Neural progenitor cell (in vitro differentiated cells): ENCODE results near the gene DNMT3A. TPM values are rescaled to one million over a fixed set of nuclear protein-coding genes. Genes with fewer than 3 reads are reported as not detected.

Experiments used
- DNase-seq: peaks from one replicate; pipeline ENCODE4 v3.0.0-alpha.2; 2016; ENCODE audit warnings: low spot score
- H2AFZ ChIP-seq: fragments of 200-600 bp; sonication (generic); replicated peaks from 2 replicates; pipeline ENCODE4 v1.6.1; 2016; ENCODE audit warnings: antibody characterized with exemption
- H3F3A ChIP-seq: fragments of 200-600 bp; sonication (generic); 2 replicates; pipeline ENCODE4 v1.6.1; 2016; ENCODE audit warnings: antibody characterized with exemption, low read depth
- H3K27ac ChIP-seq: fragments of 200-600 bp; sonication (generic); 2 replicates; pipeline ENCODE4 v1.5.1; 2016; ENCODE audit warnings: mild to moderate bottlenecking
- H3K27me3 ChIP-seq: fragments of 200-600 bp; sonication (generic); 2 replicates; pipeline ENCODE4 v1.6.1; 2016; ENCODE audit warnings: mild to moderate bottlenecking, moderate library complexity
- H3K36me3 ChIP-seq: fragments of 200-600 bp; sonication (generic); 2 replicates; pipeline ENCODE4 v1.5.1; 2016
- H3K4me1 ChIP-seq: fragments of 200-600 bp; sonication (generic); 2 replicates; pipeline ENCODE4 v1.6.1; 2016; ENCODE audit warnings: mixed run types
- H3K4me2 ChIP-seq: fragments of 200-600 bp; sonication (generic); 2 replicates; pipeline ENCODE4 v1.6.1; 2016
- H3K4me3 ChIP-seq: fragments of 200-600 bp; sonication (generic); 2 replicates; pipeline ENCODE4 v1.5.1; 2016
- H3K79me2 ChIP-seq: fragments of 200-600 bp; sonication (generic); 2 replicates; pipeline ENCODE4 v1.6.1; 2016; ENCODE audit warnings: low read depth
- H3K9ac ChIP-seq: fragments of 200-600 bp; sonication (generic); 2 replicates; pipeline ENCODE4 v1.6.1; 2016
- H3K9me3 ChIP-seq: fragments of 200-600 bp; sonication (generic); 2 replicates; pipeline ENCODE4 v1.5.1; 2016; ENCODE audit warnings: low read depth
- H4K20me1 ChIP-seq: fragments of 200-600 bp; sonication (generic); 2 replicates; pipeline ENCODE4 v1.6.1; 2016; ENCODE audit warnings: low read depth
- H3K27ac Mint-ChIP-seq: 3 replicates; pipeline ENCODE4 v1.8.0; 2021; ENCODE audit warnings: mixed read lengths
- H3K27me3 Mint-ChIP-seq: 2 replicates; pipeline ENCODE4 v1.8.0; 2022; ENCODE audit warnings: low read depth, mild to moderate bottlenecking, inconsistent platforms, moderate library complexity, mixed read lengths; ENCODE audit not compliant: insufficient read depth
- H3K36me3 Mint-ChIP-seq: 3 replicates; pipeline ENCODE4 v1.8.0; 2021; ENCODE audit warnings: mixed read lengths
- H3K4me1 Mint-ChIP-seq: 3 replicates; pipeline ENCODE4 v1.8.0; 2021; ENCODE audit warnings: mixed read lengths
- H3K4me3 Mint-ChIP-seq: 3 replicates; pipeline ENCODE4 v1.8.0; 2021; ENCODE audit warnings: mild to moderate bottlenecking, moderate library complexity, mixed read lengths
- H3K9me3 Mint-ChIP-seq: 3 replicates; pipeline ENCODE4 v1.8.0; 2020; ENCODE audit warnings: mixed read lengths
- CTCF ChIP-seq: fragments of 200-600 bp; sonication (generic); IDR thresholded peaks from 2 replicates; pipeline ENCODE4 v1.5.1; 2017; ENCODE audit warnings: antibody characterized with exemption, mild to moderate bottlenecking
- EZH2 ChIP-seq: fragments of 200-600 bp; sonication (generic); IDR thresholded peaks from 2 replicates; pipeline ENCODE4 v1.6.1; 2017; ENCODE audit warnings: antibody characterized with exemption, mild to moderate bottlenecking, moderate library complexity
- EZH2phosphoT487 ChIP-seq: fragments of 200-600 bp; sonication (generic); IDR thresholded peaks from 2 replicates; pipeline ENCODE4 v1.6.1; 2017; ENCODE audit warnings: antibody characterized with exemption
- total RNA-seq: library from RNA; depleted of rRNA; stranded (reverse); fragments of >200 nt; gene quantifications from 2 replicates; pipeline ENCODE4 v1.2.3, GENCODE V29; 2015; ENCODE audit warnings: low replicate concordance

Gene DNMT3A
- total RNA-seq, 1 donor from 2014 or later, result 46.5 TPM

DNA sequence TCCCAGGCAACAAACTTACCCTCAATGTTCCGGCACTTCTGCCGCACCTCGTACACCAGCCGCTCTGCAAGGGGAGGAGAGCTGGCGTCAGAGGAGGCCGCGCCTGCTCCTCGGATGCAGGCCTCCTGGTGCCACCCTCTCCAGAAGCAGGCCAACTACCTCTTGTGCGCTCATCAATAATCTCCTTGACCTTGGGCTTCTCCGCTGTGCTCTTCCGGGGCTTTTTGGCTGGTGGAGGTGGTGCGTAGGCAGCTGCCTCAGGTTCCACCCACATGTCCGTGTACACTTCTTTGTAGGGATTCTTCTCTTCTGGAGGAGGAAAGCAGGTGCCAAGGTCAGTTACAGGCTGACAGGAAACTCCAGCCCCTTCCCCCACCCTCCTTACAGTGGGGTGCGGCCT is 95.7 kb downstream of the DNMT3A start:
- DNase-seq, result no peak
- Histone ChIP-seq H3K79me2 (peaks cover 38% of the 10 kb centered on the region), H3K27me3 (no peaks in the 10 kb centered on the region), H2AFZ (no peak overlapping the region), H3K4me1 (peaks cover 18% of the 10 kb centered on the region), H3K4me3 (no peak overlapping the region), H3K36me3 (no peaks in the 10 kb centered on the region), H3K27ac (no peak overlapping the region), H3F3A (no peaks in the 10 kb centered on the region), H3K9ac (no peak overlapping the region), H3K9me3 (no peaks in the 10 kb centered on the region), H4K20me1 (peaks cover 39% of the 10 kb centered on the region), H3K4me2 (no peak overlapping the region)
- peaks cover 22% of the 10 kb centered on the region for H3K4me1 Mint-ChIP-seq
- H3K36me3 Mint-ChIP-seq, result peaks cover 40% of the 10 kb centered on the region
- H3K9me3 Mint-ChIP-seq, result no peaks in the 10 kb centered on the region
- no peak overlapping the region for H3K4me3 Mint-ChIP-seq
- H3K27me3 Mint-ChIP-seq, result peaks cover 3% of the 10 kb centered on the region
- no peak overlapping the region for H3K27ac Mint-ChIP-seq
- TF ChIP-seq CTCF (no peak), EZH2 (no peak), EZH2phosphoT487 (no peak)

DNA sequence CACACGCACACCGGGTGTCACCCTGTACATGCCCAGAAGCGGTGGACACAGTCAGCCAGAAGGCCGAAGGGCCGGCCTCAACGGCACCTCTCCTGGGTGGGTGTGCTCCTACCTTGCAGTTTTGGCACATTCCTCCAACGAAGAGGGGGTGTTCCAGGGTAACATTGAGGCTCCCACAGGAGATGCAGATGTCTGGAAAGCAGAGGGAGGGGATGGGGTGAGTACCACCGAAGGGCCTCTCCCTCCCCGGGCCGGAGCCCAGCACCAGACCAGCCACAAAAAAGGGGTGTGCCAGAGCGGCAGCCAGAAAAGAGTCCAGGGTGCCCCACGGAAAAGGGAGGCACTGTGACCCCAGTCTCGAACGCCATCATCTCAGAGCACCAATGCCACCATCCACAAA is 96.6 kb downstream of the DNMT3A start:
- H4K20me1 ChIP-seq, result peaks cover 32% of the 10 kb centered on the region
- Mint-ChIP-seq H3K4me3 (no peak overlapping the region), H3K36me3 (peaks cover 47% of the 10 kb centered on the region), H3K27me3 (peaks cover 4% of the 10 kb centered on the region), H3K9me3 (no peaks in the 10 kb centered on the region), H3K27ac (no peak overlapping the region), H3K4me1 (peaks cover 14% of the 10 kb centered on the region)
- H3K79me2 ChIP-seq, result peaks cover 29% of the 10 kb centered on the region
- H3K9ac ChIP-seq, result no peak overlapping the region
- H3F3A ChIP-seq, result no peaks in the 10 kb centered on the region
- no peak overlapping the region for H3K27ac ChIP-seq
- no peak for DNase-seq
- TF ChIP-seq CTCF (no peak), EZH2phosphoT487 (no peak), EZH2 (no peak)
- H3K9me3 ChIP-seq, result no peaks in the 10 kb centered on the region
- H2AFZ ChIP-seq, result no peak overlapping the region
- peaks cover 12% of the 10 kb centered on the region for H3K4me1 ChIP-seq
- H3K36me3 ChIP-seq, result no peaks in the 10 kb centered on the region
- H3K4me3 ChIP-seq, result no peak overlapping the region
- H3K27me3 ChIP-seq, result no peaks in the 10 kb centered on the region
- H3K4me2 ChIP-seq, result no peak overlapping the region

GRCh38 chr2:25243995-25244394 is 97.7 kb downstream of the DNMT3A start:
- Histone ChIP-seq H2AFZ (no peak overlapping the region), H3K4me3 (no peak overlapping the region), H3K9ac (no peak overlapping the region), H3K4me1 (peaks cover under 1% of the 10 kb centered on the region), H3K27ac (no peak overlapping the region), H3K79me2 (peaks cover 18% of the 10 kb centered on the region), H3K27me3 (no peaks in the 10 kb centered on the region), H3F3A (no peaks in the 10 kb centered on the region), H3K36me3 (no peaks in the 10 kb centered on the region), H3K4me2 (no peak overlapping the region), H4K20me1 (peaks cover 20% of the 10 kb centered on the region), H3K9me3 (no peaks in the 10 kb centered on the region)
- peaks cover 48% of the 10 kb centered on the region for H3K36me3 Mint-ChIP-seq
- TF ChIP-seq CTCF, result no peak
- peaks cover 4% of the 10 kb centered on the region for H3K27me3 Mint-ChIP-seq
- H3K4me3 Mint-ChIP-seq, result no peak overlapping the region
- DNase-seq, result no peak
- no peak overlapping the region for H3K27ac Mint-ChIP-seq
- no peaks in the 10 kb centered on the region for H3K9me3 Mint-ChIP-seq
- peaks cover 3% of the 10 kb centered on the region for H3K4me1 Mint-ChIP-seq

DNA sequence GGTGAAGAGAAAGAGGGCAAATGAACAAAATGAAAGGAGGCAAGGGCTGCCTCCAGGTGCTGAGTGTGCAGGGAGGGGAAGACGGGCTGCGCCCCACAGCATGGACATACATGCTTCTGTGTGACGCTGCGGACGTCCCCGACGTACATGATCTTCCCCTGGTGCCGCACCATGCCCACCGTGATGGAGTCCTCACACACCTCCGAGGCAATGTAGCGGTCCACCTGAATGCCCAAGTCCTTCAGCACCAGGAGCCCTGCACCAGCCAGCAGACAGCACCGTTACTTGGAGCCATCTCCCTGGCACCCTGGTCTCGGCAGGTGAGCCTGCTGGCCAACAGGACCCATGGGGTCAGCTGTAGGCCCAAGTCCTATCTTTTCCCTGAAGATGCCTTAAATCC is 100.3 kb downstream of the DNMT3A start:
- Histone ChIP-seq H4K20me1 (no peaks in the 10 kb centered on the region), H3K9ac (no peak overlapping the region), H3K4me1 (no peaks in the 10 kb centered on the region), H3K4me3 (no peak overlapping the region), H2AFZ (no peak overlapping the region), H3F3A (no peaks in the 10 kb centered on the region), H3K27ac (no peak overlapping the region), H3K27me3 (no peaks in the 10 kb centered on the region), H3K9me3 (no peaks in the 10 kb centered on the region), H3K36me3 (no peaks in the 10 kb centered on the region), H3K4me2 (no peak overlapping the region), H3K79me2 (no peaks in the 10 kb centered on the region)
- Mint-ChIP-seq H3K36me3 (peaks cover 51% of the 10 kb centered on the region), H3K4me3 (no peak overlapping the region), H3K27me3 (peaks cover 4% of the 10 kb centered on the region), H3K27ac (no peak overlapping the region), H3K9me3 (no peaks in the 10 kb centered on the region), H3K4me1 (no peaks in the 10 kb centered on the region)
- no peak for TF ChIP-seq EZH2phosphoT487
- TF ChIP-seq EZH2, result no peak
- TF ChIP-seq CTCF, result no peak
- DNase-seq, result no peak
